A673 (cell line): ENCODE results near the gene SPACA4.

Experiments
- EZH2 ChIP-seq: fragments of 200-600 bp; sonication (generic); IDR thresholded peaks from 2 replicates; pipeline ENCODE4 v1.6.1; 2017; ENCODE audit warnings: borderline replicate concordance, low read depth, mild to moderate bottlenecking, mixed read lengths, antibody characterized with exemption, low read length; ENCODE audit not compliant: poor library complexity, severe bottlenecking
- TF ChIP-seq, protein P1 (sequence below): fragments of 300-800, 200-600 bp; sonication (generic); conservative IDR thresholded peaks from 2 replicates; pipeline ENCODE4 v1.5.1; 2017; ENCODE audit warnings: low read depth, mild to moderate bottlenecking, antibody characterized with exemption, low read length, moderate library complexity, mixed read lengths

DNA sequence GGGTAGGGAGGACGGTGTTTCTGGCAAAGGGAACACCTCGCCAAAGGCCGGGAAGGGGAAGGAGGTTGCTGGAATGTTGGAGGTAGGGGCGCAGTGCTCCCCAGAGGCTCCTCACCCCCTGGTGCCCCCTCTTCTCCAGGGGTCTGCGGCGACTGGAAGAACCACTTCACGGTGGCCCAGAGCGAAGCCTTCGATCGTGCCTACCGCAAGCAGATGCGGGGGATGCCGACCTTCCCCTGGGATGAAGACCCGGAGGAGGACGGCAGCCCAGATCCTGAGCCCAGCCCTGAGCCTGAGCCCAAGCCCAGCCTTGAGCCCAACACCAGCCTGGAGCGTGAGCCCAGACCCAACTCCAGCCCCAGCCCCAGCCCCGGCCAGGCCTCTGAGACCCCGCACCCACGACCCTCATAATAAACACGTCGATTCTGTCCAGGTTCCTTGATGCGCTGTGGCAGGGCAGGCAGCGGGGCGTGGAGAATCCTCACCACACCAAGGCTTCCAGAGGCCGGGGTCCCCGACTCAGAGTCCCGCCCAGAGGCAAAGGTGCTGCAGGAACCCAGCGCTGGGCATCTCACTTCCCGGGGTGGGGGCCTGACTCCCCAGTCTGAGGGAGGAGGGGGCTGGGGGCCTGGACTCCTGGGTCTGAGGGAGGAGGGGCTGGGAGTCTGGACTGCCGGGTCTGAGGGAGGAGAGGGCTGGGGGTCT is 7.4 kb upstream of the SPACA4 start:
- TF ChIP-seq EZH2, result no peak
- TF ChIP-seq, protein P1, sequence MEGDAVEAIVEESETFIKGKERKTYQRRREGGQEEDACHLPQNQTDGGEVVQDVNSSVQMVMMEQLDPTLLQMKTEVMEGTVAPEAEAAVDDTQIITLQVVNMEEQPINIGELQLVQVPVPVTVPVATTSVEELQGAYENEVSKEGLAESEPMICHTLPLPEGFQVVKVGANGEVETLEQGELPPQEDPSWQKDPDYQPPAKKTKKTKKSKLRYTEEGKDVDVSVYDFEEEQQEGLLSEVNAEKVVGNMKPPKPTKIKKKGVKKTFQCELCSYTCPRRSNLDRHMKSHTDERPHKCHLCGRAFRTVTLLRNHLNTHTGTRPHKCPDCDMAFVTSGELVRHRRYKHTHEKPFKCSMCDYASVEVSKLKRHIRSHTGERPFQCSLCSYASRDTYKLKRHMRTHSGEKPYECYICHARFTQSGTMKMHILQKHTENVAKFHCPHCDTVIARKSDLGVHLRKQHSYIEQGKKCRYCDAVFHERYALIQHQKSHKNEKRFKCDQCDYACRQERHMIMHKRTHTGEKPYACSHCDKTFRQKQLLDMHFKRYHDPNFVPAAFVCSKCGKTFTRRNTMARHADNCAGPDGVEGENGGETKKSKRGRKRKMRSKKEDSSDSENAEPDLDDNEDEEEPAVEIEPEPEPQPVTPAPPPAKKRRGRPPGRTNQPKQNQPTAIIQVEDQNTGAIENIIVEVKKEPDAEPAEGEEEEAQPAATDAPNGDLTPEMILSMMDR, result no peak
